Testis (tissue), 2 donors: Measurements from ENCODE around the gene ZNF804A.

Experiments
- CTCF ChIP-seq, 3 experiments: fragments of 450-650 bp in 2 of 3; fragments of 200-600 bp in 1 of 3; sonication (generic) in 1 of 3; IDR thresholded peaks; one replicate each; pipeline ENCODE4 v1.5.1; 2016 to 2019; ENCODE audit warnings: antibody characterized with exemption in 3 of 3, mild to moderate bottlenecking in 2 of 3, moderate library complexity in 1 of 3
- POLR2A ChIP-seq: fragments of 450-650 bp; IDR thresholded peaks from one replicate; pipeline ENCODE4 v1.6.1; 2017; ENCODE audit warnings: antibody characterized with exemption, mild to moderate bottlenecking, moderate library complexity

GRCh38 chr2:184830531-184830930 is 232.2 kb downstream of the ZNF804A start:
- TF ChIP-seq POLR2A (no peak), CTCF (IDR thresholded peaks at IDR 0.05) (no peak)
